K562 (cell line): ENCODE measurements around the gene GAS2L2. TPM values are rescaled to one million over a fixed set of nuclear protein-coding genes. Genes with fewer than 3 reads are reported as not detected.

Experiments
- ATAC-seq: fragments of 200-7000 bp; cut with Tn5 transposase; 3 replicates; pipeline ENCODE4 v1.9.1; 2020; ENCODE audit warnings: moderate library complexity
- BruUV-seq: library from RNA; stranded (reverse); fragments of 400-500 nt; replicated peaks from 2 replicates; lab custom pipeline; 2021; lab: Mats Ljungman, UMichigan
- CTCF ChIA-PET: fragments of 300-600 bp; formaldehyde crosslinking; extraction: SDS; loops from one replicate; lab custom pipeline; 2021; ENCODE audit warnings: low intra/inter-chr PET ratio; lab: Yijun Ruan, JAX
- POLR2A ChIA-PET: fragments of 300-600, 350-650 bp; sonication (Branson Sonifier 250); formaldehyde crosslinking; extraction: SDS; loops from one replicate; lab custom pipeline; 2021; ENCODE audit warnings: antibody characterized with exemption, inconsistent platforms; lab: Yijun Ruan, JAX
- DNase-seq, 4 experiments: peaks; one replicate each; pipeline versions ENCODE4 v3.0.0 to v3.0.0-alpha.2; 2011 to 2018; ENCODE audit warnings: low spot score in 3 of 4, mixed read lengths in 3 of 4; ENCODE audit errors: extremely low read depth in 1 of 4
- FAIRE-seq: peaks from 2 replicates; lab custom pipeline; 2011; peaks lifted over from hg19 to GRCh38; lab: Jason Lieb, UNC
- H2AFZ ChIP-seq: 2 replicates; pipeline ENCODE4 v1.6.0; 2011; ENCODE audit warnings: low read depth, low read length, control low read depth, inconsistent platforms
- H3K27ac ChIP-seq: fragments of 200-600 bp; 3 replicates; pipeline ENCODE4 v1.8.0; 2011; ENCODE audit warnings: low read depth, mild to moderate bottlenecking, control low read depth, inconsistent platforms, low read length, moderate library complexity, mixed read lengths; ENCODE audit errors: extremely low read depth
- H3K27me3 ChIP-seq, 2 experiments: fragments of 300-600 bp in 1 of 2; 2 replicates in 1 of 2; 3 replicates in 1 of 2; pipeline versions ENCODE4 v1.6.0 to v1.8.0; 2011; ENCODE audit warnings: inconsistent platforms in 2 of 2, low read length in 2 of 2, mild to moderate bottlenecking in 1 of 2, mixed read lengths in 1 of 2, moderate library complexity in 1 of 2; ENCODE audit not compliant: control insufficient read depth in 2 of 2, insufficient read depth in 2 of 2
- H3K36me3 ChIP-seq: fragments of 300-600 bp; 3 replicates; pipeline ENCODE4 v1.8.0; 2011; ENCODE audit warnings: mild to moderate bottlenecking, low read length, inconsistent platforms; ENCODE audit not compliant: control insufficient read depth, insufficient read depth
- H3K4me1 ChIP-seq, 2 experiments: fragments of 200-600 bp in 1 of 2; replicated peaks in 1 of 2; 2 replicates in 1 of 2; 3 replicates in 1 of 2; pipeline versions ENCODE4 v1.5.1 to v1.8.0; 2011; ENCODE audit warnings: inconsistent platforms in 2 of 2, low read length in 2 of 2, mild to moderate bottlenecking in 1 of 2, mixed read lengths in 1 of 2, moderate library complexity in 1 of 2; ENCODE audit not compliant: control insufficient read depth in 2 of 2, insufficient read depth in 2 of 2
- H3K4me2 ChIP-seq: 2 replicates; pipeline ENCODE4 v1.6.1; 2011; ENCODE audit warnings: low read length, control low read depth, inconsistent platforms, mixed read lengths; ENCODE audit not compliant: insufficient read depth
- H3K4me3 ChIP-seq: fragments of 200-600 bp; sonication (generic), shearing (Covaris generic); 2 replicates; pipeline ENCODE4 v1.5.1; 2016; ENCODE audit warnings: control low read depth, inconsistent platforms
- H3K79me2 ChIP-seq: fragments of 200-600 bp; 3 replicates; pipeline ENCODE4 v1.8.0; 2011; ENCODE audit warnings: low read length, inconsistent platforms; ENCODE audit not compliant: control insufficient read depth, insufficient read depth
- H3K9ac ChIP-seq, 2 experiments: 2 replicates each; pipeline versions ENCODE4 v1.6.0 to v1.6.1; 2011; ENCODE audit warnings: low read depth in 2 of 2, low read length in 2 of 2, control low read depth in 1 of 2, inconsistent platforms in 1 of 2, mild to moderate bottlenecking in 1 of 2, mixed read lengths in 1 of 2; ENCODE audit not compliant: insufficient read depth in 1 of 2
- H3K9me1 ChIP-seq: one replicate; pipeline ENCODE4 v1.6.0; 2011; ENCODE audit warnings: inconsistent platforms, mild to moderate bottlenecking, low read length, moderate library complexity; ENCODE audit not compliant: control insufficient read depth, insufficient read depth
- H3K9me3 ChIP-seq: replicated peaks from 2 replicates; pipeline ENCODE4 v1.5.1; 2011; ENCODE audit warnings: low read depth, low read length, inconsistent platforms; ENCODE audit not compliant: control insufficient read depth, insufficient read depth
- H4K20me1 ChIP-seq: replicated peaks from 2 replicates; pipeline ENCODE4 v1.6.1; 2011; ENCODE audit warnings: low read length, inconsistent platforms, mixed read lengths; ENCODE audit not compliant: control insufficient read depth, insufficient read depth
- CBX3 ChIP-seq, 2 experiments: IDR thresholded peaks; 1 replicate in 1 of 2; 2 replicates in 1 of 2; pipeline ENCODE4 v1.6.1; 2012; ENCODE audit warnings: inconsistent platforms in 2 of 2, low read length in 2 of 2, borderline replicate concordance in 1 of 2, control low read depth in 1 of 2
- ERF ChIP-seq: fragments of 450-650 bp; formaldehyde crosslinking; IDR thresholded peaks from 2 replicates; pipeline ENCODE4 v1.4.0; 2020; ENCODE audit warnings: mild to moderate bottlenecking, mixed read lengths
- IFI16 ChIP-seq: fragments of 250-450 bp; sonication (Bioruptor Pico); IDR thresholded peaks from 2 replicates; pipeline ENCODE4 v2.1.2; 2022; ENCODE audit warnings: mild to moderate bottlenecking, inconsistent platforms
- MAZ ChIP-seq, 2 experiments: fragments of 450-650 bp in 1 of 2; sonication (generic) in 1 of 2; formaldehyde crosslinking; IDR thresholded peaks in 1 of 2; conservative IDR thresholded peaks in 1 of 2; 2 replicates each; pipeline versions ENCODE4 v1.4.0 to v1.5.0; 2020; ENCODE audit warnings: mild to moderate bottlenecking in 1 of 2, missing genetic modification reagents in 1 of 2
- MEIS2 ChIP-seq: fragments of 450-650 bp; IDR thresholded peaks from 2 replicates; pipeline ENCODE4 v1.6.1; 2014; ENCODE audit warnings: mild to moderate bottlenecking; ENCODE audit not compliant: partially characterized antibody
- NR2C1 ChIP-seq, 2 experiments: fragments of 450-650 bp; IDR thresholded peaks; 2 replicates each; pipeline ENCODE4 v1.6.1; 2017; ENCODE audit warnings: mild to moderate bottlenecking in 2 of 2, antibody characterized with exemption in 1 of 2, inconsistent platforms in 1 of 2, missing compliant biosample characterization in 1 of 2, missing genetic modification characterization in 1 of 2
- SMARCB1 ChIP-seq: IDR thresholded peaks from 2 replicates; pipeline ENCODE4 v1.6.1; 2011; ENCODE audit warnings: improper control_type of control experiment, low read depth; ENCODE audit not compliant: insufficient read length
- THRAP3 ChIP-seq: fragments of 450-650 bp; IDR thresholded peaks from 2 replicates; pipeline ENCODE4 v1.6.1; 2016; ENCODE audit warnings: mild to moderate bottlenecking, inconsistent platforms, borderline replicate concordance
- ZBTB40 ChIP-seq, 2 experiments: fragments of 450-650 bp in 1 of 2; sonication (generic) in 1 of 2; formaldehyde crosslinking in 1 of 2; IDR thresholded peaks; 2 replicates each; pipeline versions ENCODE4 v1.7.1 to v1.9.0; 2016 to 2022; ENCODE audit warnings: inconsistent platforms in 1 of 2, mild to moderate bottlenecking in 1 of 2, missing genetic modification reagents in 1 of 2
- ZEB2 ChIP-seq: fragments of 450-650 bp; IDR thresholded peaks from 2 replicates; pipeline ENCODE4 v1.6.1; 2016
- WGBS: fragments of 100-300 bp; shearing (Covaris generic); methylation state at CpG from one replicate; pipeline ENCODE4 v1.1.6; 2016; ENCODE audit warnings: low coverage, mixed read lengths; ENCODE audit not compliant: insufficient coverage; ENCODE audit errors: missing lambda C conversion rate; 5-methylcytosine and 5-hydroxymethylcytosine counted together
- in situ Hi-C: fragments of 300-500 bp; cut with MboI; formaldehyde crosslinking; loops from 4 replicates; pipeline ENCODE4 v1.15.0; 2018; ENCODE audit warnings: inconsistent platforms, mixed read lengths
- intact Hi-C: fragments of 100-400 bp; cut with micrococcal nuclease; formaldehyde crosslinking; loops from 2 replicates; pipeline ENCODE4 v1.14.2; 2022
- polyA plus RNA-seq, 8 experiments: library from polyadenylated mRNA; depleted of rRNA in 4 of 8; stranded (reverse) in 5 of 8; unstranded in 3 of 8; fragments of >200 nt; fragmentation: Nextera tagmentation in 2 of 8; fragmentation: Illumina TruSeq in 1 of 8; extraction: Ambion mirVana in 2 of 8; extraction: Trizol in 1 of 8; gene quantifications; 2 replicates each; pipeline versions ENCODE4 v1.2.1 to v1.2.3, GENCODE V29; 2011 to 2014; ENCODE audit warnings: inconsistent platforms in 1 of 8, missing spikeins in 1 of 8
- total RNA-seq, 7 experiments: library from RNA; depleted of rRNA in 6 of 7; stranded (reverse); fragments of >200 nt in 6 of 7; fragmentation: Illumina TruSeq in 2 of 7; extraction: Trizol in 2 of 7; gene quantifications; 2 replicates each; pipeline versions ENCODE4 v1.2.1 to v1.2.3, GENCODE V29; 2011 to 2021; ENCODE audit warnings: low replicate concordance in 1 of 7

Gene GAS2L2
- total and polyA plus RNA-seq, 9 of the 15 experiments (the other 6 are each of a cell fraction or from before 2014, with no cell fraction given) = not detected

GRCh38 chr17:35801583-35802224, 48.7 kb upstream of the GAS2L2 start:
- H3K4me2 ChIP-seq = no peak overlapping the region; the same call in 1 of the 2 replicates
- WGBS = 56% methylated on average over 9 of the region's 9 CpGs
- DNase-seq = peak in 3 of 4 experiments; percentile 25 to 34 (median 30)
- TF ChIP-seq MEIS2 = peak; percentile 62
- no peak for TF ChIP-seq SMARCB1
- TF ChIP-seq CBX3 (IDR thresholded peaks at IDR 0.05; ENCODE audit: borderline replicate concordance in 1 of 2, low read length in 2 of 2) = no peak
- TF ChIP-seq IFI16 (CRISPR knock-in tag) = no peak
- TF ChIP-seq ZBTB40 (IDR thresholded peaks at IDR 0.05) = no peak
- no peak for TF ChIP-seq ZBTB40 (CRISPR knock-in tag; IDR thresholded peaks at IDR 0.05)
- TF ChIP-seq NR2C1 (IDR thresholded peaks at IDR 0.05) = no peak
- TF ChIP-seq NR2C1 (tag; IDR thresholded peaks at IDR 0.05) = no peak
- no peak for TF ChIP-seq ERF (CRISPR knock-in tag)
- no peak for TF ChIP-seq ZEB2
- no peak for TF ChIP-seq THRAP3
- TF ChIP-seq MAZ (CRISPR knock-in tag; conservative IDR thresholded peaks at IDR 0.05 in 1 of 2, IDR thresholded peaks at IDR 0.05 in 1 of 2) = no peak

More at GRCh38 chr17:35801583-35802224, 48.7 kb upstream of the GAS2L2 start:
- H4K20me1 ChIP-seq = 0 out of 2 replicates have a peak, but pooled peaks cover 4% of the 10 kb centered on the region
- H3K9me3 ChIP-seq = no peaks in the 10 kb centered on the region
- H3K9ac ChIP-seq = peak overlapping the region in 1 of 2 experiments; percentile 59; a peak in 1 of 4 replicates
- no peaks in the 10 kb centered on the region for H3K79me2 ChIP-seq
- peak overlapping the region; percentile 37; the same call in 1 of the 2 replicates for H2AFZ ChIP-seq
- no peak overlapping the region for H3K4me3 ChIP-seq
- intact Hi-C loops (no loop called here), in situ Hi-C loops (no loop called here)
- peaks cover 12 to 22% of the 10 kb centered on the region in 2 experiments; a peak in 4 of 5 replicates for H3K27me3 ChIP-seq
- ChIA-PET POLR2A (interaction anchor here (0.6 kb wide), 2 partner anchors 24 to 31 kb away, joined by 3 read pairs; no protein-coding TSS in a partner anchor), CTCF (no interaction called here)
- FAIRE-seq (no peak), ATAC-seq (no peak)
- H3K36me3 ChIP-seq = no peaks in the 10 kb centered on the region
- no peak overlapping the region for H3K27ac ChIP-seq
- H3K4me1 ChIP-seq = peaks cover 0 to 8% of the 10 kb centered on the region in 2 experiments; a peak in 3 of 5 replicates
- H3K9me1 ChIP-seq = no peaks in the 10 kb centered on the region
- BruUV-seq = no TSS peak
